Pons (tissue), 1 donor: ENCODE results near the gene SPINK4.

Experiments
- DNase-seq: peaks from one replicate; pipeline ENCODE4 v3.0.0-alpha.2; 2016; ENCODE audit warnings: low spot score

SPINK4 gene

DNA sequence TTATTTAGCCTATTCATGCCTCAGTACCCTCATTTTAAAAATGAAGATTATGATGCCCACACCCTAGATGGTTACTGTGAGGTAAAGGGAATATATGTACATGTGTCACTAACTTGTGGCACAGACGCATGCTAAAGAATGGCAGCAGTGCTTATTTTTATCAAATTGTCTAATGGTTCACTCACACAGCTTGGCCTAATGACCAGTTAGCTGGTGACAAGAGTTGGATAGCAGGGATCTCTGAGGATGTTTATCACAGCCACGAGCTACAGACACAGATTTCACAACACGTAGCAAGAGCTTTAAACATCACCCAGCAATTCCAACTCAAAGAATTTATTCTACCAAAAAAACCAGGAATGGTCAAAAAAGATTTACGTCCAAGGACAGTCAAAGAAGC is 17.3 kb downstream of the SPINK4 start:
- DNase-seq, result no peak

DNA sequence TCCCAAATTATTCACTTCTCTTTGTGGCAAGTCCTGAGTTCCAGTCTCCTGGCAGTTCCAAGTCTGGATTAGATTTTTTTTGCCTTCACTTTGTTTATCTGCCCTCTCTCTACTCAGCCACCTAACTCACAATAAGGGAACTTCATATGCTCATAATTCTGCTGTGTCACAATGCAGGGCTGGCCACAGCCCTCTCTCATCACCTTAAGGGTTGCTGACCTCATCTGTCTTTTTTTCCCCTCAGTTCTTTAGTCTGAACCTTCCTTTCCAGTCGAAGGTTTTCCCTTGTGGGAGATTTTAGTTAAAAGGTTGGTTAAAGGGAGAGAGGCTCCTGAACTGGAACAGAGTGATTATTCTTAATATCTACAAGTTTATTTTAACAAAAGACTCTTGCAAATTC is 20.4 kb downstream of the SPINK4 start:
- DNase-seq, result no peak

GRCh38 chr9:33263131-33264002 is 23.4 kb downstream of the SPINK4 start:
- DNase-seq, result peak; percentile 20

- DNase-seq, result peak; percentile 49
These were observed 24.1 kb downstream of the SPINK4 start for GRCh38 chr9:33264003-33264472.

DNA sequence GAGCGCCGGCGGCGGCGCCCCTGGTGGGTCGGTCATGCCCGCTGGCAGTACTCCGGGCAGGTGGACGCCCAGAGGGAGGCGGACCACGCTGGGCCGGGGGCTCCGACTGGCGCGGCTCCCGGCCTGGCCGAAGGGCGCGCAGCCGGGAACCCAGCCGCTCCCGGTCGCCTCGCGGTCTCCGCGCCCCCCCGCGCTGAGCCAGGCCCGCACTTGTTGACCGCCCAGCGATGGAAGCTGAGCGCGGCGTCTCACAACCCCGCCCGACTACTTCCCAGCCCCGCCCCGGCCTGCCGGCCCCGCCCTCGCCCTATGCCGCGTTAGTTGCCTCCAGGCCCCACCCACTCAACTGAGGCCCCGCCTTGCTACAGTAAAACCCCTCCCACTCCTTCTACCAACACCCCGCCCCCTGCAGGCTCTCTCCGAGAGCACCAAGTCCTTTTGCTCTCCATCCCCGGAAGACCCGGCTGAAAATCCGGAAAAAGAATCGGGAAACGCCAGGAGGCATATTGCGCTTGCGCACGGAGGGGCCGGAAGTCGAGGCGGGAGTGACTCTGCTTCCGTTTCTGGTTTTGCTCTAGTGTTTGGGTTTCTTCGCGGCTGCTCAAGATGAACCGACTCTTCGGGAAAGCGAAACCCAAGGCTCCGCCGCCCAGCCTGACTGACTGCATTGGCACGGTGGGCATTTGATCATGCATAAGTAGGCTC is 24.7 kb downstream of the SPINK4 start, which contains the start of the genes BAG1 and CHMP5:
Gene BAG1 (minus strand): TSS at position 236 of the 705 bp plus-strand sequence.
Gene CHMP5 (plus strand): TSS at position 577 of the 705 bp plus-strand sequence. CDS start 30 bp downstream, at position 607.
- DNase-seq, result peak; percentile 100

DNA sequence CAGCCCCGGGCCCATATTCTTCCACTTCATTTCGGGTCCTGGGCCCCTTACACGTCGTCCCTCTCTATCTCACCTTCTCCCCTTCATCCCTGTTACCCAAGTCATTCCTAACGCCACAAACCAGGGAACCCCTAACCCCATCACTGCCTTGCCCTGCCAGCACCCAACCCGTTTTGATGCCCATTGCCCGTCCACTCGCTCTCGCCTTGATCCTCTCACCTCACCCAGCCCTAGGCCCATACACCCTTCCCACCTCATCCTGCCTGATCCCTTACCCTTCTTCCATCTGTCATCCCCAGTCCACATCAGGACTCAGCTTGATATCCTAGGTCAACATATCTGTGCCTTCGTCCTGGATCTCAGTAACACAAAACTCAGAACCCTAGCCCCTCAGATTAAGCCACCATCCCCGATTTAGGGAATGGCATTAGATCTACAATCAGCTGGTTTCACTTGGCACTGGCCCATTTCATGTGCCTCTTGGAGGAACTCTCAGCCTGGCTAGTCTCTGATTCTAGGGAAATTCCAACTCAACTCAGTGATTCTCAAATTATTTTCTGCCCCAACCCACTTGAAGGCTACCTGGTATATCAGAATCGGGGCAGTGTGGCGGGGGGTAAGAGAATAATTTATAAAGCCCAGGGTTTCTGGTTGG is 25.4 kb downstream of the SPINK4 start:
- DNase-seq, result peak; percentile 20

DNA sequence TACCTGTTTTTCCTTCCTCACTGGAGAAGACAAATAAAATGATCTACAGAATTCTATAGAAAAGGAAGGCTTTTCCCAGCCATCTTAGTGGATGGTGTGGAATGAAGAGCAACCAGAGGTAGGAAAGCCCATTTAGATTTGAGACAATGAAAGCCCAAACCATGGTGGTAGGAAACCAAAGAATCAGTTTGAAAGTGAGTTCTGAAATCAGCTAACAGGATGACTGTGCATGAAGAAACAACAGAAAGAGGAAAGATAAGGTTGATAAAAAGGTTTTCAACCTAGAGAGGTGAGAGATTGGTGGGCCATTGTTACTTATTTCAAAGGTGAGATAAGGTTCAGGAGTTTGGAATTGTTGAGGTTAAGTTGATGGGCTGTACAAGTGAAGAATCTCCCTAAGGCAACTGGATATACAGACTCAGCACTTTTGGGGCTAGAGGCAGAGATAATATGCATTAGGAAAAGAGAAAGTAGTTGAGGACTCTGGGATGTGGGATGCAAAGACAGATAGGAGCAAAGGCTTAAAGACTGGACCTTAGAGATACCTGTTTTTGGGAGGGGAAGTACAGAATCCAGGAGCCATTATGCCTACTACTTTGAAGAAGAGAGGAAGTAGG is 27.3 kb downstream of the SPINK4 start:
- DNase-seq, result no peak

GRCh38 chr9:33270146-33270545 is 30.2 kb downstream of the SPINK4 start:
- no peak for DNase-seq

DNA sequence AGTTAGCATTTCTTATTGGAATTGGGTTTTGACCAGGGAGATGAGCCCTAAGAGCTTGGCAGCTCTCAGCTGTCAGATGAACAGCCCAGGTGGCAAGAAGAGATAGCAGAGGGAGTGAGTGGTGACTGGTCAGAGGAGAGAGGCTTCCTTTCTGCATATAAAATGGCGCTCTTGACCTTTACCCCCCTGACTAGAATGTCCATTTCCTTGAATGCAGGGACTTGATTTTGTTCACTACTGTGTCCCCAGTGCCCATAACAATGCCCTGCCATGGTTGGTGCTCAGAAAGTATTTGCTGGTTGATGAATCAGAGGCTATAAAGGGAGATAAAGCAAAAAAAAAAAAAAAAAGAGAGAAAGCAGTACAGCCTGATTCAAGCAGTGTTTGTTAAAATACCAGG is 32.1 kb downstream of the SPINK4 start:
- DNase-seq, result no peak

- DNase-seq, result no peak
These were observed 33.5 kb downstream of the SPINK4 start for GRCh38 chr9:33273266-33273971.

DNA sequence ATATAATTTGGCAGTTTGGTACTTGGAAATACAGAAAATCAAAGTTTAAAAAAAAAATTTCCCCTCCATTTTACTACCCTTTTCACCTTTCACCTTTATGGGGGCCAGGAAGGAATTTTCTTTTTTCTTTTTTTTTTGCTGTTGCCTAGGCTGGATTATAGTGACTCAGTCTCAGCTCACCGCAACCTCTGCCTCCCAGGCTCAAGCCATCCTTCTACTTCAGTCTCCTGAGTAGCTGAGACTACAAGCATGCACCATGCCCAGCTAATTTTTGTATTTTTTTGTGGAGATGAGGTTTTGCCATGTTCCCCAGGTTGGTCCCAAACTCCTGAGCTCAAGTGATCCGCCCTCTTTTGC is 34.0 kb downstream of the SPINK4 start:
- no peak for DNase-seq

- no peak for DNase-seq
These were observed 37.5 kb downstream of the SPINK4 start for GRCh38 chr9:33277484-33277883.

DNA sequence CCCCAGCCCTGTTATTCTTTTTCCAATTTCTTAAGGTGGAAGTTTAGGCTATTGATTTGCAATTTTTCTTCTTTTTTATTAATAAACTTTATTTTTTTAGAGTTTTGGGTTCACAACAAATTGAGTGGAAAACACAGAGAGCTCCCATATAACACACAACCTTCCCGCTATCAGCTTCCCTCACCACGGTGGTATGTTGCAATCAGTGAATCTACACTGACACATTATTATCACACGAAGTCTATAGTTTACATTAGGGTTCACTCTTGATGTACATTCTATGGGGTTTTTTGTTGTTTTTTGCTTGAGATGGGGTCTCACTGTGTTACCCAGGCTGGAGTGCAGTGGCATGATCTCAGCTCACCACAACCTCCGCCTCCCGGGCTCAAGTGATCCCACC is 45.5 kb downstream of the SPINK4 start:
- DNase-seq, result no peak

- peak; percentile 88 for DNase-seq
These were observed 47.1 kb downstream of the SPINK4 start for GRCh38 chr9:33287087-33287490.

- no peak for DNase-seq
These were observed 48.3 kb downstream of the SPINK4 start for GRCh38 chr9:33288235-33288634.

GRCh38 chr9:33288828-33289483 is 49.0 kb downstream of the SPINK4 start:
- DNase-seq, result no peak

DNA sequence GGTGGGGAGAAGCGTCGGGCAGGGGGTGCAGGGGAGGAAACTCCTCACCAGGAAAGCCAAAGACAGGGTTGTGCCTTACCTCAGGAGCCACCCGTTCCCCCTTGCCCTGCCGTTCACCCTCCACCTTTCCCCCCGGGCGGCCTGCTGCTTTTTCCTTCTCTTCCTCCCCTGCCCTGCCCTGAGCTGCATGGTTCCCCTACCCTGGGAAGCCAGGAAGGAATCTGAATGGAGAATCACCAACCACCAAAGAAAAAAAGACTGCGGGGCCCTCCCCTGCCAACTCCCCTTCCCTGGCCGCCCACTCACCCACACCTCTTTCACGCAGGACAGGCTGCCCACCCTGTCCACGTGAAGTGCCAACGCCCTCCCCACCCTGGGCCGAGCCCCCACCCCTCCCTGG is 49.5 kb downstream of the SPINK4 start:
- DNase-seq, result no peak

DNA sequence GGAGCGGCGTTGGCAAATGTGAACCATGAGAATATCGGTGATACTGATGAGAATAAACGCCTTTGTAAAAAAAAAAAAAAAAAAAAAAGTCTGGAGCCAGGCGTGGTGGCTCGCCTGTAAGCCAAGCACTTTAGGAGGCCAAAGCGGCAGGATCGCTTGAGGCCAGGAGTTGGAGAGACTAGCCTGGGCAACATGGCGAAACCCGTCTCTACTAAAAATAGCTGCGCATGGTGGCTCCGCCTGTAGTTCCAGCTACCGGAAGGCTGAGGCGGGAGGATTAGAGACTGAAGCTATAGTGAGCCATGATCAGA is 49.9 kb downstream of the SPINK4 start:
- no peak for DNase-seq

- peak; percentile 96 for DNase-seq
These were observed 50.5 kb downstream of the SPINK4 start, which contains the start of gene NFX1 for GRCh38 chr9:33290247-33291030. Gene NFX1 (plus strand): TSS chr9:33290516. CDS start chr9:33290573, 57 bp downstream.

GRCh38 chr9:33291031-33291397 is 51.0 kb downstream of the SPINK4 start:
- DNase-seq, result peak; percentile 21
